GF-D8 (cell line): ENCODE data around the gene HOXA5.

ENCODE experiments used
- DNase-seq: peaks from one replicate; lab custom pipeline; 2025; lab: John Stamatoyannopoulos, UW

The HOXA5 gene

DNA sequence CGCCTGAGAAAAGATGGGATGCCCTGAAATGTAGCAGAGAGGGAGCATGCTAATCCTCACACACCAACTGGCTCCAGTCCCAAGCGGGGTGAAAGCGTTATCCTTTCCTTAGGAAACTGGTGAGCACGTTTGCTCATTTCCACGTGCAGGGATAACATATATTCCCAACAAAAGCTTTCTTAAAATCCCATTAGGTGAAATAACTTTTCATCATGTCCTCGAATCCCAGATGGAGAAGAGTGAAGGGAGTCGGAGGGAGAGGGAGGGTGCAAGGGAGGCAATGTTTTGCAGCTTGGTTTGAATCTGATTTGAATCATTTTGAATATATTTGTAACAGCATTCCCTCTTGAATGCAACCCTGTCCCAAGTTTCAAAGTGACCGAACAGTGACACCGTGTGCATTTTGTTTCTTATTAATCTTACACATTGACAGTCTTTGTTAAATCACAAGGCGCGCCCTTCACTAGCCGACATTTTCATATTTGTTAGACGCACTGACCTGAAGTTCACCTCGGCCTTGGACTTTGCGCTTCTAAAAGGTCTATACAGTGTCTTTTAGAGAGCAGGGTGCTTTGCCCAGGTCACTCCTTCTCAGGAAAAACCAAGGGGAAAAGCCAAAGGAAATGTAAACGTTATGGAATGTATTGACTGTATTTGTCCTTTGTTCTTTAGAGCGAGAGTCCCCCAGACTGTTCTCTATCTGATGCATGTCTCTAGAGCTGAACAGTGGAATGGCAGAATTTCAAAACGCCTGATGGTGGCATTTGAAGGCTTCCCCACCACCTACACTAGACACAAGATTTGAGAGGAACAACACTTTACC lies 9.9 kb downstream of the HOXA5 start:
- no peak for DNase-seq

DNA sequence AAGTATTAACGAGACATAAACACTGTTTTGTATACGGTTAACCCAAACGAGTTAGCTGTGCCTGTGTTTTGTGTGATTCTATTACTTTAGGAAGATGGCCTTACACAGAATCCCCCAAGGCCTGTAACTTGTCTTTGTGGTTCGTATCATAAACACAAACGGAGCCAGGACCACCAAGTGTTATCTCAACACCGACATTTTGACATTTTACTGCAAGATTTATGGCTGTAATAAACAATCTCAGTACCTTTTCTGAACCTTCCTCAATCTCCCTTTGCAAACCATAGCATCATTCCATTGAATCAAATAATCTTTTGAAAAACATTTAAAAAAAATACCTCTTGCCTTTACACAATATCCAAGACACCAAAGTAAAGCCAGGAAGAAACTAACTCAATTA lies 10.5 kb downstream of the HOXA5 start:
- DNase-seq = no peak

DNA sequence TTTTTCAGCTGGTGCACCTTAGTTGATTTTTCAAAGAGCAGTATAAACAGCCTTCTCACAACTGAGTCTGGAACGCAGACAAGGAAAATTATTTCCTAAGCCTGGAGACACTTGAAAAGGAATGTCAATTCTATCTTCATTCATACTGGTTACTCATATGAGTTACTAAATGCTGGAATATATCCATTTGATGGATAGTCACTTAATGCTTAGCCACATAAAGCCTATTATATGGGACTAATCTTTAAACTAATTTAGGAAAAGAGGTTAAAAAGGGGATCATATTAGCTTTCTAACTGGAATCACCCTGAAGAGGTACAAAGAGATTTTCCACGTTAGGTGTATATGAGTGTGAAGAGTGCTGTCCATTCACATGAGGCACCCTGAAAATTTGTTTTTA lies 11.3 kb downstream of the HOXA5 start:
- no peak for DNase-seq

DNA sequence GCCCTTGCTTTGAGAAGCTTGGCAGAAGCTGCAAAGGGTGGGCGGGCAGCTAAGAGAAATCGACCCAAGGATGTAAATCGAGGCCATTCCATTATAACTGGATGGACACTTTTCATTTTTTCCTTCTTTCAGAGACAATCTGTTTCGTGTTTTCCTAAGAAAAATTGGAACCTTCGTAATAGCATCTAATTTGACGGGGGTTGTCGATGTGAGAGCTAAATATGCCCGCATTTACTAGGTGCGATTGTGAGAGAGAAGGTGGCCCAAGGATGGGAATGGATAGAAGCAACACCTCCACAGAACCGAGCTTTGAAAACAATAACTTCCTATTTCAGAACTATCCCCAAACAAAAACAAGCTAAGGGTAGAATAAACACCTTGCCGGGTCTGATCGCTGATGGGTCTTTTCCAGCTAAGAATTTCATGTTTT lies 12.1 kb downstream of the HOXA5 start:
- DNase-seq = no peak

DNA sequence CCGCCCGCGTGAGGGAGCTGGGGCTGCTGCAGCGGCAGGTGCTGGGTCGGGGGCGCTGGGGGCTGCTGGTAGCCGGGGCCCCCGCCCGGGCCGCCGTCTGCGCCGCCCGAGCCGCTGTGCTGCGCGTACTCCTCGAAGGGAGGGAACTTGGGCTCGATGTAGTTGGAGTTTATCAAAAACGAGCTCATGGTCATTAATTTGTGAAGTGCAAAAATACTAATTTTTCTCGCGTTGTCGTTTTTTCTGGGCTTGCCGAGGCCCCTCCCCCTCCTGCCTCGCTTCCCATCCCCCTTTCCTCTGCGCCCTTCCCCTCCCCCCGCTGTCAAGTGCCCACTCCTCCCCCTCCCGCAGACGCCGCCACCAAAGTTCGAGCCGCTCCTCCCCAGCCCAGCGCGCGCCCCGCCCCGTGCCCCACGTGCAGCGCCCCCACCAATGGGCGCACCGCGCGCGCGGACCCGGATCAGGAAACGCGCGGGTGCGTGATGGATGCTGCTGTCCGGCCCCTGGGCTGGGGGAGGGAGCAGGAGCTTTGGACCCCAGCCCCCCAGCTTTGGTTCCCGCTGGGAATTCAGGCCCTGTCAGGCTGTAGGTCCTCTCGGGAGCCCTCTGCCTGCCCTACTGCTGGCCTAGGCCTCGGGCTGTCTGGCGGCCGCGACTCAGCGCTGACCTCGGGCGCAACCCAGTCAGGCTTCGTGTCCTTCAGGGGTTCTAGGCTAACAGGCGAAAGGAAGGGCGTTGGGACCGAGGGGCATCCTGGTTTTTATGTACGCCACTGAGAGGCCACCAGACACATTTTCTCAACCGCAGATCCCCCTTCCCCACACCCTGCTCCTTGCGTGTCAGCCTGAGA lies 12.7 kb downstream of the HOXA5 start, which contains the start of gene HOXA4:
Gene HOXA4 (minus strand): TSS at position 218 of the 850 bp plus-strand sequence. CDS start 24 bp downstream, at position 194.
- DNase-seq = no peak

DNA sequence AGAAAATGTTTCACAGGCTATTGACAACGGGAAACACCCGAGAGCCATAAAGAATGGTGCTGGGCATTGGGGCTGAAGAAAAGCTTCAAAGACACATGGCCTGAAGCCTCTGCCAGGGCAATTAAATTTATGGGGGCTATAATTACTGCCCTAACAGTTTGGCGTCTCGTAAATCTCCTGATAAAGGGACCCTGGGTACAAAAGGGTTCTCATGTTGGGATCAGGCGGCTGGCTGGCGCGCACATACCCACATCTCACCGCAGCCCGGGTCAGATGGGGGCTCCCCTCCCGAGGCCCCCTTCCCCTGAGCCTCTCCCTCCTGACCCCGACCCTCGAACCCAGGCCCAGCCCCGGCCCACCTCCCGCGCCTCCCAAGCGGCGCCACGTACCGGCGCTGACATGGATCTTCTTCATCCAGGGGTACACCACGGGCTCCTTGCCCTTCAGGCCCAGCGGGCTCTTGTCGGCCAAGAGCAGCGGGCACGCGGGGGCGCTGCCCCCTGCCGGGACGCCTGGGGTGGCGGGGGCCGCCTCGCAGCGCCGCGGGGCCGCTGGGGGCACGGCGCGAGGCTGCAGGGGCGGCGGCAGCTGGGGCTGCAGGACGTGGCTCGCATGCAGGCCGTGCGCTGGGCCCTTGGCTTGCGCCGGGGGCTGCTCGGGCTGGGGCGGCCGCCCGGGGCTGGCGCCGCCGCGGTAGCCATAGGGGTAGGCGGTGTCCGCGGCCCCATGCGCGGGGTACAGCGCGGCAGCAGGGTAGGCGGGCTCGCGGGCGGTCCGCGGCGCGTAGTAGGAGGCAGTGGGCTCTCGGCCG lies 13.5 kb downstream of the HOXA5 start:
- no peak for DNase-seq

DNA sequence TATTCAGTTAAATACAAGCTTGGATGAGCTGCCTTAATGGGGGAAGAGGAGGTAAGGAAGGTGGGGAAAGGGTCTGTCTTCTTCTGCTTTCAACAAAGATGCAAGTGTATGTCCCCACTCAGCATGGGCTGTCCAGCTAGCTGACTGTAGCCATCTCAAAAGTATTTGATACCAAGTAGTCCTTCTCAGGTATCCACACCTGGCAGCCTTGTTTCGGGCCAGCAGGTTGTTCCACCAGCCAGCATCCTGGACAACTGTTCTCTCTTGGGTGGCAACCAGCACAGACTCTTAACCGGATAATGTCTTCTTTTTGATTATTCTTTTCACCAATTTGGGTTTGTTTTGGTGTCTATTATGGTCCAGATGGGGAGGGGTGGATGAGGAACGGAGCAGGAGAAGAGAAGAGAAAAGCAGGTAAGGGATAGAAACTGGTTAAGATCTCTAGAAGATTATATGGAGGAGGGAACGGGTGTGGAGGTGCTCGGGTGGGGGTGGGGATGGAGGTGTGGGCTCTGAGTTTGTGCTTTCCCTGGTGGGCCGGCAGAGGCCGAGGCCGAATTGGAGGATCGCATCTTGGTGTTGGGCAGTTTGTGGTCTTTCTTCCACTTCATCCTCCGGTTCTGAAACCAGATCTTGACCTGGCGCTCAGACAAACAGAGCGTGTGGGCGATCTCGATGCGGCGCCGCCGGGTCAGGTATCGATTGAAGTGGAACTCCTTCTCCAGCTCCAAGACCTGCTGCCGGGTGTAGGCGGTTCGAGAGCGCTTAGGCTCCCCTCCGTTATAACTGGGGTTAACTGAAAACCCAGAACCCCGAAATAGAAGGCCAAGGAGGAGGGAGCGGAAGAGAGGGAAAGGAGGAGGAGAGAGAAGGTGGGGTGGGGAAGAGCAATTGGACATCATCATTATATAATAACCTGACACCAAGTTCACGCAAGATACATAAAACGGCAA lies 14.4 kb downstream of the HOXA5 start:
- DNase-seq = no peak

DNA sequence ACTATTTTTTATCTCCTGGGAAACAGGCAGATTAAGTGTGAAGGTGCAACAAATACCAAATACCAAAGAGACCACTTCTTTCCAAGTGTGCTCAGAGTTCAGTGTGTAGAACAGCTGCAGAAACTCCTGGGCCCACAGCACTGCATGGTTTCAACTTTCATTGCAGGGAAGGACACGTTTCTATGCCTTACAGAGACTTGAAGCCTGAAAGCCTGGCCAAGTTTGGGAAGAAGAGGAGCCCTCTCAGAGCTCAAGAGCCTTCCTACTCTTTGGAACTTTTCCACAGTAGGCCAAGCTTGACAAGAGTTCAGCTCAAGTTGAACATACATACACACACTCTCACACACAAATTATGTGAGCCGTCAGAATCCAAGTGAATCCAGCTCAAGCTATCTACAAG lies 15.4 kb downstream of the HOXA5 start:
- no peak for DNase-seq

DNA sequence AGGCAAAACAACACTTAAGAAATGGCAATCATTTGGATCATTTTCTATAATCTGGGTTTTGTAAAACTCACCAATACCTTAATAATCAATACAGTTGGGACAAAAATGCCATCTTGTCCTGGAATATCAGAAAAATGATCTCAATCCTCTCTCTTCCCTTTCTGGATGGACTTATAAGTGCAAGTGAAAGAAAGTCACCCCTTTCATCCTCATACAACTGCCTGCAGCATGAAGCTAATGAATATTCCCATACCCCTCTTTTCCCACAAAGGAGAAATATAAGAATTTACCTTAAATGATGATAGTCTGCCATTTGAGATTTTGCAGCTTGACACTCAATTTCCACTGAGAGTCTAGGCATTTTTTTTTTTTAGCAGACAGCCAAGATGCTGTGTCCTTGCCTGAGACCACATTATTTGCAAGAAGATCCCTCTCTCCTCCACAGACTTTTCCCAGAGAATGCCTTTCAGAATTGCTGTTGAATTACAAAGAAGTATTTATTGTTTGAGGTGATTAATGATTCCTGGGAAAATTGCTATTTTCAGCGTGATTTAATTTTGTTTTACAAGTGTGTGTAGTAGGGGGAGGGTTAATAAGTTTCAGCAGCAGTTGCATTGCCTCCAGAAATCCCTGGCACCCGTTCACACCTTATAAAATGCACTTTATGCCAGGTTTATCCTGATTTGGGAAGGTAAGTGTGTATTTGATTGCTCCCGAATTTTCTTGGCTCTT lies 16.7 kb downstream of the HOXA5 start:
- no peak for DNase-seq

DNA sequence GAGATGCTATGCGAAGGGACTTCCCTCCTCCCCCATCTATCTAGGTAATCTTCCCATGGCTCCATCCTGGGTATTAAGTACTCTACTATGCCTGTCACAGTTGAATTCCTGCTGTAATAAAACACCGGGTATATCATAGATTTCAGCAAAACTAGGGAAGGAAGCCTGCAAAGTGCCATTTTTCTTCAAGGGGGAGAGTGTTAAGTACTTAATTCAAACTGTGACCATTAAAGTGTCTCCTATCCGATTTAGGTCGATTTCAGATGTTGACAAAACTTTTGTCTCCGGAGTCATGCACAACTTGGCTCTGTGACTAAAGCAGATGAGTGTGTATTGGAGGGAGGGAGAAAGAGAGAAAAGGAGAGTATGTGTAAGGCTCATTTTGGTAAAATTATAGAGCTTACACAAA lies 17.5 kb downstream of the HOXA5 start:
- no peak for DNase-seq

DNA sequence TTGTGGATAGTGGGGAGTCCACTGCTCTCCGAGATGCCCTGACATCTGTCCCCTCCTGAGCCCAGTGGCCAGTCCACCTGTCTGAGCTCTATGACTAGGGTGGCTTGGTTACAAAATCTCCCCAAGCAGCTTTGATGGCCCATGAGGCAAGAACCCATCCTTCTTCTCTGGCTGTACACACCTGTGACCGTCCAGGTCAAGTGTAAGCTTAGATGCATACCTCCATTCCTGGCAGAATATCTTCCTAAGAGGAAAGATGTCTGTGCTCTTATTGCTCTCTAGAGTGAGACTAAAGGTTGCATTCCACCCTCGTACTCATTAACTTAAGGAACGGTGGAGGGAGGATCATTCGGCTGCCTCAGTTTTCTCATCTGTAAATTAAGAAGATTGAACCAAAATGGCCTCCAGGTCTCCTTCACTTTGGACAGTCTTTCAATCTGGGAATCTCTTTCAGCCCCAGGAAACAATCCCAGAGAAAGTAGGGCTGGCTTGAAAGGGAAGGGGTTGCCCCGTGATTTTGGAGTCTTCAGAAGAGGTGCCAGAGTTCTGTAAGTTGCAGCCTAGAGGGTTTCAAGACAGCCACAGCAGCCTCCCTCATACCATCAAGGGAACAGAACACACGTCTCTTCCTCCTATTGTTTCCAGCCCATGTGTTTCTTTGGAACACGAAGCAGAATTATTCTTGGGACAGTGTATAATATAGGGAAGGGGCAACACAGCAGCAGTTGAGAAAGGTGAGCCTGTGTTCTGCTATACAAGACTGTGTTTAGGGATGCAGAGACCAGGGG lies 18.4 kb downstream of the HOXA5 start:
- no peak for DNase-seq

DNA sequence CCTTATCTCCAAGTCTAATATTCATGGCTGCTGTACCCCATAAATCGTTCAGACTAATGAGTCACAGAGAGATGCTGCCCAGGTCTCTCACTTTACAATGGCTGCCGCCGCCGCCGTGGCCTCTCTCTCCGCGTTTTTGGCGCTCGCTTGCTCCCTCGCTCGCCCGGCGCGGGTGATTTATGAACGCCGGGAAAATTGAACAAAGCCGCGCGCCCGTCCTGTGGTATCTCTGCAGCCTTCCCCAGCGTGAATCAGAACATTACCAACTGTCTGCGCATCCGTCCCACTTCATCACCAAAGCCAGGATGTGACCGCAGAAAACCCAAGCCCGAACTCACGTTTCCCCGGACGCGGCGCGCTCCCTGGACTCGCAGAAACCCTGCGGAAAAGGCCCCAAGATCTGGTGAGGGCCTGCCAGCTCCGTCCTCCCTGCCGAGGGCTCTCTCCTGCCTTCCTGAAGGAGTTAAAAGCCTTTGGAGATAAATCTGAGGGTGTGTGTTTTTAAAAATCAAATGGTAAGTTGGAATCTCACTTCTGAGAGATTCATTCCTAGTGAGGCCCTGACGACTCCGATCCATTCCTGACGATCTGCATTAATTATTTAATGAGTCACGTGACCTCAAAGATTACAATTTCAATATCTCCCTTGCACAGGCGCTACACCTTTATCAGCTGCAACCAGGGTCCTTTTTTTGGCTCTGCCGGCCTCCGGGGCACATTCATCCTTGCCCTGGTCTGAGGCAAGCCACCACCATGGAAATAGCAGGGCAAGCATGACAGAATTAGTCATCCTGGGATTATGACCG lies 19.2 kb downstream of the HOXA5 start:
- no peak for DNase-seq

DNA sequence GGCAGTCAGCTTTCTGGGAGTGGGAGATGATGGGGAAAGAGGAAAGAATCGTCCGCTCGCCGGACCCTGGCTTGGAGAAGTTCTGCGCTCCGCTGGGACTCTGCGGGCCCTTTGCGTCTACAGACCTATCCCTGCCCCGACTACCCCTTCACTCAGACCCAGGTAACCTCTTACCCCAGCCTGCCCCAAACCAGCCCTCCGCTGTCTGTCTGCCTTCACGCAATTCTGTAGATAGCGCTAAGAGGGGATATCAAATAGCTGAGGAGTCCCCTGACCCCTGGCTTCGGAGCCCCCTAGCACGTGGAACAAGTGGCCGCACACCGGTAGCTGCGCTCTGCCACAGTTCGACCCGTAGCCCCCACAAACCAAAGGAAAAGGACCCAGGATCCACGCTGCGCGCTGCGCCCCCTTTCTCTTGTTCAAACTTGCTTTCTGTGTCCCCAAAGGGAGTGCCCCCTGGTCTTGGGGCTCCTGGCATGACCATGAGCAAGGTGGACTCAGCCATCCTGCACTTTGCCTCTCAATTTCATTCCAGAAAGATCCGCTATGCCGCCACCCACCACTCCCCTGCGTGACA lies 19.9 kb downstream of the HOXA5 start:
- no peak for DNase-seq

DNA sequence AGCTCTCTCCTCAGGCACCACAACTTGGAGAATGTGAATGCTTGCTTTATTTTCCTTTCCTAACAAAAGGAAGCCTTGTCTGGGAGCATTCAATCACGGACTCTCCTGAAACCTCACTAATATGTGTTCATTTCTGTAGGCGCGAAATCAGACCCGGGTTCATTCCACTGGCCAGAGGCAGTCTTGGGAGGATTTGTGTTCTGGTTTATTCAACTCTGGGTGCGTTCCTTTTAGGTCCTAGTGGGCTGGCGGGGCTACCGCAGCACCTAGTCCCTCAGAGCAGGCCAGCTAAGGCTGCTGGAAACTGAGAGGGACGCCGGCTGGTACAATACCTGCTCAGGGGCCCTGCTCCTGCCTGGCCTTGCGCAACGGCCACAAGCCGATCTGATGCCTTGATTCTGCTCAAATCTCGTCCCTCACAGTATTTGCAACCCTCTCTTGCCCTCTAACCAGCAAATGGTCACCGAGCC lies 20.4 kb downstream of the HOXA5 start:
- DNase-seq = no peak

DNA sequence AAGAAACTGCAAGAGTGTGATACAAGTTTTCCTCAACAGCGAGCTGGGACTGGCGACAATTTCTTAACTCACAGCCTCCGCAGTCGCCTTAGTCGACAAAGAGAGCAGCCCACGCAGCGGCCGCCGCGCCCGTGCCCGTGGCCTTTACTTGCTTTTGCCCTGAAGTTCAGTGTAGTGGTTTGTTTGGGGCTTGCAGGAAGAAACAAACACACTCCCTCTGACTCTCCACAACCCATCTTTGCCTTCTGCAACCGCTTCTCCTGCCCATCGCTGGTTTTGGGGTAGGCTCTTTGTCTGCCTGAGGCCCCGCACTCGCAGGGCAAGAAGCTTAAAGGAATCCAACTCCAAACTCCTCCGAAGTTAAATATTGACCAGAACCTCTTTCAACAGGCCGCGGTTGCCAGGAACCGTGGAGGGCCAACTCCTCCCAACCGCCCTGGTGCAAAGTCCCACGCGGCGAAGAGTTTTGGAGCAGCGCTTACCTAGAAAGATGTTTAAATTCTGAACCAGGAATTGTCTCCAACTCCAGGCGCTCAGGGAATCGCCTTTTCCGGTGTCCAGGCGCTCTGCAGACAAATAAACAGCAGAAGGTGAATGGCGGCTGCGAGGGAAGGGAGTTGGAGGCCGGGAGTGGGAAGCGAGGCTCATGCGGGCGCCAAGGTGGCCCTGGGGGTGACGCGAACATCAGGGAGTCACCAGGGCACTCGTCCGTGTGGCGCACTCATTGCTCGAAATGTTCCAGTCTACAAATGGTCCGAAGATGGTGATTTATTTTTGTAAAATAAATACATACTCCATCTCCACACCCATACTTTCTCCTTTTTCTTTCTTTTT lies 21.2 kb downstream of the HOXA5 start:
- DNase-seq = no peak

DNA sequence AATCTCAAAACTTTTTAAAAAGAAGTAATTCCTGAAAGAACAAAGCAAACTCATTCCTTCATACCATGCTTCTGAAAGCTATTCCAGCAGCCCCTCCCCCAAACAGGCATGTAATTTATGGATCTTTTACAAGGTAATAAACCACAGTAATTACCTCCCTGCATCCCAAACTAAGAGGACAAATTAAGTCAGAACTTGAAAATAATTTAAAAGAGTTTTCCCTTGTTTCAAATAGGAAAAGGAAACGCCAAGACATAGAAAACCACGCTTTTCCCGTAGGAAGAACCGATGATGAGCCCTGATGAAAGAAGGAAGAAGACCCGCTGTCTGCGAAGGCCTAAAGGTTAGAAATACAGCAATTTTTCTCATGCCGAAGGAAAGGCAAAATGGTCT lies 21.8 kb downstream of the HOXA5 start:
- DNase-seq = no peak

DNA sequence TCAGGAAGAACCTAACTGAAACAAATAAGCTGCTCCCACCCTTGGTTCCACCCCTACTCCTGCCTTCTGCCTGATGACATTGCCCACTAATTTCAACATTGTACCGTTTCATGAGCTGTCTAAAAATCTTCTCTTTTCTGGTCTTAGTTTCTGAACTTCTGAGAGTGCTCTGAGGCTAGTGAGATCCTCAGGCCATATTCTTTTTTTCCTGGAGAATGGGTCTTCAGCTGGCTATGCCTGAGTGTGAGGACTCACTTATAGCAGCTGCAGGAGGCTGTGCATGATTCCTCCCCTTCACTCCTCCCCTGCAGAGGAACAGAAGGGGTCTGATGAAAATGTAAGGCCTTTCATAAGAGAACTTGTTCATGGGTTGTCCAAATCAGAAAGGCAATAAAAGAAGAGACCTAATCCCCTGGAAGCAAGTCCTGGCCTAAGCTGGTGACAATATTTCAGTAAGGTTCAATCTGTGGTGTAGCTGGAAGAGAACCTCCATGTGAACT lies 24.0 kb downstream of the HOXA5 start:
- DNase-seq = no peak
